ENCODE data around the gene PTK7. TPM values are rescaled to one million over a fixed set of nuclear protein-coding genes. Genes with fewer than 3 reads are reported as not detected.

Gene PTK7
- total and polyA plus RNA-seq, 2 experiments from 2014 or later, result 46.1 to 147 TPM

GRCh38 chr6:43141644-43142043, 65.5 kb downstream of the PTK7 start (continued):
- TF ChIP-seq, protein P1, sequence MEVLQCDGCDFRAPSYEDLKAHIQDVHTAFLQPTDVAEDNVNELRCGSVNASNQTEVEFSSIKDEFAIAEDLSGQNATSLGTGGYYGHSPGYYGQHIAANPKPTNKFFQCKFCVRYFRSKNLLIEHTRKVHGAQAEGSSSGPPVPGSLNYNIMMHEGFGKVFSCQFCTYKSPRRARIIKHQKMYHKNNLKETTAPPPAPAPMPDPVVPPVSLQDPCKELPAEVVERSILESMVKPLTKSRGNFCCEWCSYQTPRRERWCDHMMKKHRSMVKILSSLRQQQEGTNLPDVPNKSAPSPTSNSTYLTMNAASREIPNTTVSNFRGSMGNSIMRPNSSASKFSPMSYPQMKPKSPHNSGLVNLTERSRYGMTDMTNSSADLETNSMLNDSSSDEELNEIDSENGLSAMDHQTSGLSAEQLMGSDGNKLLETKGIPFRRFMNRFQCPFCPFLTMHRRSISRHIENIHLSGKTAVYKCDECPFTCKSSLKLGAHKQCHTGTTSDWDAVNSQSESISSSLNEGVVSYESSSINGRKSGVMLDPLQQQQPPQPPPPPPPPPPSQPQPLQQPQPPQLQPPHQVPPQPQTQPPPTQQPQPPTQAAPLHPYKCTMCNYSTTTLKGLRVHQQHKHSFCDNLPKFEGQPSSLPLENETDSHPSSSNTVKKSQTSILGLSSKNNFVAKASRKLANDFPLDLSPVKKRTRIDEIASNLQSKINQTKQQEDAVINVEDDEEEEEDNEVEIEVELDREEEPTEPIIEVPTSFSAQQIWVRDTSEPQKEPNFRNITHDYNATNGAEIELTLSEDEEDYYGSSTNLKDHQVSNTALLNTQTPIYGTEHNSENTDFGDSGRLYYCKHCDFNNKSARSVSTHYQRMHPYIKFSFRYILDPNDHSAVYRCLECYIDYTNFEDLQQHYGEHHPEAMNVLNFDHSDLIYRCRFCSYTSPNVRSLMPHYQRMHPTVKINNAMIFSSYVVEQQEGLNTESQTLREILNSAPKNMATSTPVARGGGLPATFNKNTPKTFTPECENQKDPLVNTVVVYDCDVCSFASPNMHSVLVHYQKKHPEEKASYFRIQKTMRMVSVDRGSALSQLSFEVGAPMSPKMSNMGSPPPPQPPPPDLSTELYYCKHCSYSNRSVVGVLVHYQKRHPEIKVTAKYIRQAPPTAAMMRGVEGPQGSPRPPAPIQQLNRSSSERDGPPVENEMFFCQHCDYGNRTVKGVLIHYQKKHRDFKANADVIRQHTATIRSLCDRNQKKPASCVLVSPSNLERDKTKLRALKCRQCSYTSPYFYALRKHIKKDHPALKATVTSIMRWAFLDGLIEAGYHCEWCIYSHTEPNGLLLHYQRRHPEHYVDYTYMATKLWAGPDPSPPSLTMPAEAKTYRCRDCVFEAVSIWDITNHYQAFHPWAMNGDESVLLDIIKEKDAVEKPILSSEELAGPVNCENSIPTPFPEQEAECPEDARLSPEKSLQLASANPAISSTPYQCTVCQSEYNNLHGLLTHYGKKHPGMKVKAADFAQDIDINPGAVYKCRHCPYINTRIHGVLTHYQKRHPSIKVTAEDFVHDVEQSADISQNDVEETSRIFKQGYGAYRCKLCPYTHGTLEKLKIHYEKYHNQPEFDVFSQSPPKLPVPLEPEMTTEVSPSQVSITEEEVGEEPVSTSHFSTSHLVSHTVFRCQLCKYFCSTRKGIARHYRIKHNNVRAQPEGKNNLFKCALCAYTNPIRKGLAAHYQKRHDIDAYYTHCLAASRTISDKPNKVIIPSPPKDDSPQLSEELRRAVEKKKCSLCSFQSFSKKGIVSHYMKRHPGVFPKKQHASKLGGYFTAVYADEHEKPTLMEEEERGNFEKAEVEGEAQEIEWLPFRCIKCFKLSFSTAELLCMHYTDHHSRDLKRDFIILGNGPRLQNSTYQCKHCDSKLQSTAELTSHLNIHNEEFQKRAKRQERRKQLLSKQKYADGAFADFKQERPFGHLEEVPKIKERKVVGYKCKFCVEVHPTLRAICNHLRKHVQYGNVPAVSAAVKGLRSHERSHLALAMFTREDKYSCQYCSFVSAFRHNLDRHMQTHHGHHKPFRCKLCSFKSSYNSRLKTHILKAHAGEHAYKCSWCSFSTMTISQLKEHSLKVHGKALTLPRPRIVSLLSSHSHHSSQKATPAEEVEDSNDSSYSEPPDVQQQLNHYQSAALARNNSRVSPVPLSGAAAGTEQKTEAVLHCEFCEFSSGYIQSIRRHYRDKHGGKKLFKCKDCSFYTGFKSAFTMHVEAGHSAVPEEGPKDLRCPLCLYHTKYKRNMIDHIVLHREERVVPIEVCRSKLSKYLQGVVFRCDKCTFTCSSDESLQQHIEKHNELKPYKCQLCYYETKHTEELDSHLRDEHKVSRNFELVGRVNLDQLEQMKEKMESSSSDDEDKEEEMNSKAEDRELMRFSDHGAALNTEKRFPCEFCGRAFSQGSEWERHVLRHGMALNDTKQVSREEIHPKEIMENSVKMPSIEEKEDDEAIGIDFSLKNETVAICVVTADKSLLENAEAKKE (CRISPR knock-in tag; IDR thresholded peaks at IDR 0.05), result no peak
- TF ChIP-seq, protein P2, sequence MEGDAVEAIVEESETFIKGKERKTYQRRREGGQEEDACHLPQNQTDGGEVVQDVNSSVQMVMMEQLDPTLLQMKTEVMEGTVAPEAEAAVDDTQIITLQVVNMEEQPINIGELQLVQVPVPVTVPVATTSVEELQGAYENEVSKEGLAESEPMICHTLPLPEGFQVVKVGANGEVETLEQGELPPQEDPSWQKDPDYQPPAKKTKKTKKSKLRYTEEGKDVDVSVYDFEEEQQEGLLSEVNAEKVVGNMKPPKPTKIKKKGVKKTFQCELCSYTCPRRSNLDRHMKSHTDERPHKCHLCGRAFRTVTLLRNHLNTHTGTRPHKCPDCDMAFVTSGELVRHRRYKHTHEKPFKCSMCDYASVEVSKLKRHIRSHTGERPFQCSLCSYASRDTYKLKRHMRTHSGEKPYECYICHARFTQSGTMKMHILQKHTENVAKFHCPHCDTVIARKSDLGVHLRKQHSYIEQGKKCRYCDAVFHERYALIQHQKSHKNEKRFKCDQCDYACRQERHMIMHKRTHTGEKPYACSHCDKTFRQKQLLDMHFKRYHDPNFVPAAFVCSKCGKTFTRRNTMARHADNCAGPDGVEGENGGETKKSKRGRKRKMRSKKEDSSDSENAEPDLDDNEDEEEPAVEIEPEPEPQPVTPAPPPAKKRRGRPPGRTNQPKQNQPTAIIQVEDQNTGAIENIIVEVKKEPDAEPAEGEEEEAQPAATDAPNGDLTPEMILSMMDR (conservative IDR thresholded peaks at IDR 0.05; ENCODE audit: low read depth in 2 of 2), result no peak
- TF ChIP-seq ZNF114 (CRISPR knock-in tag; IDR thresholded peaks at IDR 0.05), result no peak
- no peak for TF ChIP-seq ZNF331 (CRISPR knock-in tag; IDR thresholded peaks at IDR 0.05; ENCODE audit: low read depth)
- no peak for TF ChIP-seq NANOG (IDR thresholded peaks at IDR 0.05; ENCODE audit: borderline replicate concordance)
- no peak for TF ChIP-seq STAT1 (IDR thresholded peaks at IDR 0.05; ENCODE audit: unreplicated experiment)
- no peak for TF ChIP-seq JUNB (IDR thresholded peaks at IDR 0.05; ENCODE audit: unreplicated experiment)
- TF ChIP-seq POLR2AphosphoS5 (IDR thresholded peaks at IDR 0.05; ENCODE audit: low read depth), result no peak
- no peak for TF ChIP-seq CREB1 (CRISPR knock-in tag; IDR thresholded peaks at IDR 0.05; ENCODE audit: low read depth)
- TF ChIP-seq EZH2 (IDR thresholded peaks at IDR 0.05; ENCODE audit: low read depth, unreplicated experiment), result no peak

All from GM23338 (cell line).